ENCODE results near the gene CLEC16A.

The CLEC16A gene

GRCh38 chr16:11104168-11105037 lies 160.0 kb downstream of the CLEC16A start:
- DNase-seq: no peak

- DNase-seq: peak; percentile 22 to 30
Observed at GRCh38 chr16:11105038-11105903, 160.9 kb downstream of the CLEC16A start.

DNA sequence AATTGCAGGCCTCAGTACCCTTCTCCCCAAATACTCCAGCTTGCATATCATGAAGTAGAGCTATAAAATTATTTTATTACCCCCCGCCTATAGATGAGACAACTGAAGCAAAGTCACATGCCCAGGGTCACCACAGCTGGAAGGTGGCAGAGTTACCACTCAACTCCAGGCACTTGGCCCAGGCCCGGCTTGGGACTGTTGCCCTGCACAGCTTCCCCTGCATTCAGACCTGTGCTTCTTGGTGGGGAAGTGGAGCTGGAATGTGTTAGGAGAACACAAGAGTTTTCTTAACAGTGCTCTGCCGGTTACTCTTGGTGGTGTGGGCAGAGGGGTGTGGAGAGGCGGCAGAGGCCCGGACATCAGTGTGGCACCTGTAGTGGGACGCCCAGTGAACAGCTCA lies 162.4 kb downstream of the CLEC16A start:
- DNase-seq: no peak

DNA sequence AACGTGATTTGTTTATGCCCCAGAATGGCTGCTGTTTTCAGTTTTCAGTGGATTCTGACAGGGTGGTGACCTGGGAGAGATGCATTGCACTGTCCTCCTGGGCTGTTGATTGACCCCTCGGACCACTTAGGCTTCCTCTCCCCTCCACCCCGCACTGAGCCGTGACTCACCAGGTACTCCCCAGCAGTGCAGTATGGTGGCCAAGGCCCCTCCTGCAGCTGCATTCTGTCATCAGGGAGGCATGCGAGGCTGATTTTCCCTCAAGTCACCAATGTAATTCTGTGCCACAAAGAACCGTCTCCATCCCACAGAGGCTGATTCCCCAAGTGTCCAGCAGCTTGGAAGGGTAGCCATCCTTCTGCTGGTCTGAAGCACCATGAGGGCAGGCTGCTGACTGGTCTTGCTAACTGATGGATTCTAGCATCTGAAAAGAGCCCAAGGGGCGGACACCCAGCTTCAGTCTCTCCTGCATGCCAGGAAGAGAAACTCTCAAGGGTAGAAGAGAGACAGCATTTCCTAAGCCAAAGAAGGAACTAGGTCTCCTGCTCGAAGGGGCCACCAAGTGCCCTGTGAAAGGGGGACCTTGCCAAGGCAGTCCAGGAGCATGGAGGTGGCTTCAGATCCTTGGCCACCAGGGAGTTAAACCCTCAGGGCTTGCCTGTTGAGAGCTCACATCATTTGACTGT lies 163.6 kb downstream of the CLEC16A start:
- DNase-seq: no peak

GRCh38 chr16:11108466-11108805 lies 164.1 kb downstream of the CLEC16A start:
- no peak for DNase-seq

DNA sequence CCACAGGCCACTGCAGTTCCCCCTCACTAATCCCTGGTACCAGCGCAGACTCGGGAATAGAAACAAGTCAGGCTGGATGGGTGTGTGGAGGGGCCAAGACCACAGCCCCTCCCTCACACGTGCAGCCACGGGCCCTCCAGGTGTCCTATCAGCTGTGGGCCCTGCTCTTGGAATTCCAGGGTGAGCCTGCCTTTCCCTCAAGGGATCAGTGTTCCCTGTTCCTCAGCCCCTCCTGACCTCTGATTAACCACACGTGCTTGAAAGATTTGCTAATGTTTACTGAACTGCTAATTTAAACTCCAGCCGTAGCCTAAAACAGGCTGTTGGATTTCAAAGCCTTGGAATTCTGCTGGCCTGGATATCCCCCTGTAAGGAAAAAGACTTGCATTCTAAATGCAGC lies 165.2 kb downstream of the CLEC16A start:
- no peak for DNase-seq

GRCh38 chr16:11111150-11111549 lies 166.8 kb downstream of the CLEC16A start:
- DNase-seq: no peak

GRCh38 chr16:11111856-11112634 lies 167.7 kb downstream of the CLEC16A start:
- DNase-seq: no peak

DNA sequence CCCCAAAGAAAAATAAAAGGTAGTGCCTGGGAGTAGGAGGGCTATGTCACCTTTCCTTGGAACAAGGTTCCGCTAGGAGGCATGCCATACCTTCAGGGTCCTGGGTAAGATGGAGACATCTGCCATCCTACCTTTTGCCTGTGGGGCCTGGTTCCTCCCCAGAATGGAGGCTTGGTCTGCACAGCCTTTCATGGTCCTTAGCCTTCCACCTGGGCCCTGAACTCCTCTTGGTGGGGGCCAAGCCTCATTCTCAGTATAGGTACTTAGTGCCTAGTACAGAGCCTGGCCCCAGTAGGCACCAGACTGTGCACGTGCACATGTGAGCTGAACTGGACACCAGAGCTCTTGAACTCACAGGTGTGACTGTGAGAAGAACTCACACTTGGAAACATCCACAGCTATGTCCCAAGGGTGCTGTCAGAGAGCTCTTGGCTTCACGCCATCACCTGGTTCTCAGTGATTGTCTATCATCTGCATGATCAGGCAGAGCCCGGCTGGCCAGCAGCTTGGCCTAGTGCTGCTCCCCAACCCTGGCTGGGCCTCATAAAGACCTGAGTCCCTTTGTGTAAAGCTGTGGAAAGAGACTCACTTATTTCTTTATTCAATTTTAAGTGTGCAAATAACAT lies 168.5 kb downstream of the CLEC16A start:
- DNase-seq: no peak

GRCh38 chr16:11114366-11115164 lies 170.2 kb downstream of the CLEC16A start:
- DNase-seq: peak; percentile 11 to 24

DNA sequence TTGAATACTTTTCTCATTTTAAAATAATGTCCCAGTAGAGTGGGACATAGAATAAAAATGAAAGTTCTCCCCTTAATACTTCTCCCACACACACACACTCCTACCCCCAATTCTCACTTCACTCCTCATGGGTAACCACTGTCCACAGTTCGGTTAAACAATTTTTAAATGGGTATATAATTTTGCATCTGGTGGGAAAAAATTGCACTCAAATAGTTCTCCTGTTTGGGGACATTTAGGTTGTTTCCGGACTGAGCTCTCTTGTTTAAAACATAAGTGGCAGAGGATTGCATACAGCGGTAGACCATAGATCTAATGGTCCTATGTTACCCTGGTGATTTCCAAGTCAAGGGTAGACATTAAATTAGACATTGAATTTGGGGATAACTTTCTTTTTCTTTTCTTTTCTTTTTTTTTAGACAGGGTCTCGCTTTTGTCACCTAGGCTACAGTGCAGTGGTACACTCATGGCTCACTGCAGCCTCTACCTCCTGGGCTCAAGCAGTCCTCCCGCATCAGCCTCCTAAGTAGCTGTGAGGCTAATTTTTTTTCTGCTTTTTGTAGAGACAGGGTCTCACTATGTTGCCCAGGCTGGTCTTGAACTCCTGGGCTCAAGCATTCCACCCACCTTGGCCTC lies 173.3 kb downstream of the CLEC16A start:
- no peak for DNase-seq

GRCh38 chr16:11118479-11118878 lies 174.1 kb downstream of the CLEC16A start:
- DNase-seq: no peak

DNA sequence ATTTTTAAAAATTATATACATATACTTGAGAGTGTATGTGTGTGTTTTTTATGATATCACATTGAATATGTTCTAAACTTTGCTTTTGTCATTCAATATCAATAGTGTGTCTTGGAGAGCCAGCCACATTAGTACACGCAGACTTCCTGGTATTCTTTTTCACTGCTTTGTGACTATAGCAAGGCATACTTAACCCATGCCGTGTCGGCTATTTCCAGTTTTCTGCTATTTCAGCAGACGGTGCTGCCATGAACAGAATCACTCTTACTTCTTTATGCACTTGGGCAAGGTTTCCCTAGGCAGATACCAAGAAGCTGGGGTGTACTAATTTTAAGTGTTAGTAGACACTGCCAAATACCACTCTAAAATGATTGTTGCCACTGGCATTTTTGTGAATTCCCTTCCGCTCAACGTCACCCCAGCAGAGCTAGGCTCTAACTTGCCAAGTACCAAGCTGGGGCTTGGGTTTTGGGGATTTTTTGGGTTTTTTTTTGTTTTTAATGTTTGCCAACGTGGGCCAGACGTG lies 176.8 kb downstream of the CLEC16A start:
- no peak for DNase-seq

DNA sequence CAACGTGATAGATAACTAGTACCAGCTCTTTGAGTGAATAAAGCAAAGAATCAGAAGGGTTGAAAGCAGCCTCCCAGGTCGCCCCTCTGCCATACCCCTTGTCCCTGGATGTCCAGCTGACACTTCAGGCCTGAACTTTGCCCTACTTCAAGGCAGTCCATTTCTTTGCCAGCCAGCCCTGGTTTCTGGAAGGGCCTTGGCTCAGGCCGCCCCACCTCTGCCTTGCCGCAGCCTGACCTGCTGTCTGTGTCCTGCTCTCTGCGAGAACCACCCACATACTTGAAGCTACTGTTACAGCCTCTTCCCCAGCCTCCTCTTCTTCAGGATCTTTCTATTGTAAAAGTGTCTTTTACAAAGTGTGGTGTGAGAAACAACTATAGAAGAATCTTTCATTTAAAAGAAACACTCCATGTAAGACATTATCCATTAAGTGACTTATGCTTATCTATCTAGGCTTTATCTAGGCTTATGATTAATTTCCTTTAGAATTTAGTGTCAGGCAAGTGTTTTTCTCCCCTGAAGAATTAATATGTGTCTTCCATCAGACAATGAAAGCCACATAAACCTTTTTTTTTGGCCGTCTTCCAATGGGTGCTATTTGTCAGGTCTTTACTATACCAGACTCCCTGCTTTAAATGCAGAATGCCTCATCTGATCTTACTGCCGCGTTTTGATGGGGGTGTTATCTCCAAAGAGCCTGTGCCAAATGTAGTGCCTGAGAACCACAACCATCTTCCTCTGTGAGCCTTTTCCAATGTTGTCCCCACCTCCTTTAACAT lies 177.7 kb downstream of the CLEC16A start:
- DNase-seq: no peak

- DNase-seq: no peak
Observed at GRCh38 chr16:11123666-11124065, 179.3 kb downstream of the CLEC16A start.

DNA sequence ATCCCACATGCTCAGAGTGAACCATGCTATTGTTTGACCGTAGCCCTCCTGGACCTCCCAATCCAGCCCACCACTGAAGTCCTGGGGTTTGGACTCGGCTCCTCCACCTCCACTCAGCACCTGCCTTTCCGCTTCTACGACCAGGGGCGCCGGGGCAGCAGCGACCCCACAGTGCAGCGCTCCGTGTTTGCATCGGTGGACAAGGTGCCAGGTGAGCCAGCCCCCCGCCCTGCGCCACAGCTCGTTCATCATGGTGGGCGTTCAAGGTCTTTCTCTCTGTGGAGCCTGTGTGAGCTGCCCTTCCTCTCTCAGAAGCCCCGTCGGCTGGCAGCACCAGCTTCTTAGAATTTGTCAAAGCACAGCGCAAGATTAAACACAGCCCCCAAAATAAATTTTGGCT lies 181.6 kb downstream of the CLEC16A start:
- no peak for DNase-seq

GRCh38 chr16:11126399-11127054 lies 182.2 kb downstream of the CLEC16A start:
- no peak for DNase-seq

DNA sequence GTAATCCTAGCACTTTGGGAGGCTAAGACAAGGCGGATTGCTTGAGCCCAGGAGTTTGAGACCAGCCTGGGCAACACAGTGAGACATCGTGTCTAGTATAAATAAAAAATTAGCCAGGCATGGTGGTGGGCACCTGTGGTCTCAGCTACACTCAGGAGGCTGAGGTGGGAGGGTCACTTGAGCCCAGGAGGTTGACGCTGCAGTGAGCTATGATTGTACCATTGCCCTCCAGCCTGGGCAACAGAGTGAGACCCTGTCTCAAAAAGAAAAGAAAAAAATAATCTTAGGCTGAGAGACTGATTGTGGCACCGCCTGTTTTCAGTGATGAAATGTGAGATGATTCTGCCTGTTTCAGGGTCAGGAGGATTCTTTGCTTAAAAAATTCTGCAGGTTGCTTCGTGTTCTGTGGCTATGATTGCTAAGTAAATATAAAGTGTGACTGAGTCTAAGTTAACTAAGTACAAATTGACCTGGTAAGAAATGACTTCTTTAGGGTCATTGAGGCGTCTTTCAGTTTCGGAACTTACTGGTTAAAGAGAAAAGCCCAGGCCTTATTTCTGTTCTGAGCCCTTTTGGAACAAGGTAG lies 183.3 kb downstream of the CLEC16A start:
- DNase-seq: no peak
